ACC112 (cell line): Measurements from ENCODE around the gene ERFE.

Experiments
- H2AFZ ChIP-seq: fragments of 200-600 bp; sonication (generic); one replicate; pipeline ENCODE4 v1.6.0; 2017; ENCODE audit warnings: antibody characterized with exemption, low read length; ENCODE audit not compliant: unreplicated experiment
- H3K27ac ChIP-seq: fragments of 200-600 bp; sonication (generic); 2 replicates; pipeline ENCODE4 v1.5.1; 2014; ENCODE audit warnings: low read depth, mild to moderate bottlenecking, antibody characterized with exemption, low read length, moderate library complexity
- H3K27me3 ChIP-seq: fragments of 200-600 bp; sonication (generic); 2 replicates; pipeline ENCODE4 v1.6.1; 2014; ENCODE audit warnings: mild to moderate bottlenecking, antibody characterized with exemption, low read length, moderate library complexity, mixed read lengths; ENCODE audit not compliant: insufficient read depth
- H3K36me3 ChIP-seq: fragments of 200-600 bp; sonication (generic); 2 replicates; pipeline ENCODE4 v1.6.1; 2016; ENCODE audit warnings: mild to moderate bottlenecking, antibody characterized with exemption, low read length, moderate library complexity, mixed read lengths; ENCODE audit not compliant: insufficient read depth
- H3K4me1 ChIP-seq: fragments of 200-600 bp; sonication (generic); one replicate; pipeline ENCODE4 v1.6.1; 2016; ENCODE audit warnings: low read length, mixed read lengths; ENCODE audit not compliant: insufficient read depth, unreplicated experiment, control insufficient read depth
- H3K4me3 ChIP-seq: fragments of 200-600 bp; sonication (generic); 2 replicates; pipeline ENCODE4 v1.5.1; 2014; ENCODE audit warnings: mild to moderate bottlenecking, low read depth, low read length
- H3K79me2 ChIP-seq: fragments of 200-600 bp; sonication (generic); one replicate; pipeline ENCODE4 v1.6.0; 2016; ENCODE audit warnings: low read length; ENCODE audit not compliant: control insufficient read depth, unreplicated experiment, insufficient read depth

Gene ERFE

GRCh38 chr2:238135601-238136150, 23.1 kb upstream of the ERFE start:
- no peaks in the 10 kb centered on the region for H3K27me3 ChIP-seq
- no peak overlapping the region for H2AFZ ChIP-seq

GRCh38 chr2:238136820-238137537, 21.8 kb upstream of the ERFE start:
- peaks cover 9% of the 10 kb centered on the region for H3K4me1 ChIP-seq
- H3K79me2 ChIP-seq = no peaks in the 10 kb centered on the region
- H3K4me3 ChIP-seq = no peak overlapping the region
- no peaks in the 10 kb centered on the region for H3K36me3 ChIP-seq
- H3K27me3 ChIP-seq = no peaks in the 10 kb centered on the region
- no peak overlapping the region for H3K27ac ChIP-seq
- H2AFZ ChIP-seq = no peak overlapping the region

More at GRCh38 chr2:238135601-238136150, 23.1 kb upstream of the ERFE start:
- H3K36me3 ChIP-seq = no peaks in the 10 kb centered on the region
- H3K27ac ChIP-seq = no peak overlapping the region
- no peaks in the 10 kb centered on the region for H3K79me2 ChIP-seq
- no peak overlapping the region for H3K4me3 ChIP-seq
- peaks cover 3% of the 10 kb centered on the region for H3K4me1 ChIP-seq

GRCh38 chr2:238137885-238138284, 20.9 kb upstream of the ERFE start:
- no peaks in the 10 kb centered on the region for H3K27me3 ChIP-seq
- no peak overlapping the region for H3K27ac ChIP-seq
- no peaks in the 10 kb centered on the region for H3K36me3 ChIP-seq
- no peak overlapping the region for H3K4me3 ChIP-seq
- peaks cover 17% of the 10 kb centered on the region for H3K4me1 ChIP-seq
- no peaks in the 10 kb centered on the region for H3K79me2 ChIP-seq
- H2AFZ ChIP-seq = no peak overlapping the region

GRCh38 chr2:238138331-238139195, 20.2 kb upstream of the ERFE start, which contains the start of gene KLHL30:
TSS of gene KLHL30 (plus strand) at chr2:238138668. CDS start at chr2:238140755, 2,087 bp downstream.
- no peak within 1 kb of the TSS for H2AFZ ChIP-seq
- no peak within 1 kb of the TSS for H3K4me3 ChIP-seq
- peaks cover 24% of the 10 kb centered on the region for H3K4me1 ChIP-seq
- no peaks in the 10 kb centered on the region for H3K27me3 ChIP-seq
- no peak within 1 kb of the TSS for H3K27ac ChIP-seq
- no peaks in the 10 kb centered on the region for H3K79me2 ChIP-seq
- no peaks in the 10 kb centered on the region for H3K36me3 ChIP-seq

GRCh38 chr2:238139196-238140039, 19.4 kb upstream of the ERFE start:
- Histone ChIP-seq H3K4me1 (peaks cover 31% of the 10 kb centered on the region), H3K27me3 (no peaks in the 10 kb centered on the region), H3K36me3 (no peaks in the 10 kb centered on the region), H3K79me2 (no peaks in the 10 kb centered on the region), H3K4me3 (no peak overlapping the region), H3K27ac (no peak overlapping the region), H2AFZ (no peak overlapping the region)

- no peaks in the 10 kb centered on the region for H3K79me2 ChIP-seq
- H3K4me1 ChIP-seq = peaks cover 31% of the 10 kb centered on the region
- H2AFZ ChIP-seq = no peak overlapping the region
- no peaks in the 10 kb centered on the region for H3K27me3 ChIP-seq
- H3K36me3 ChIP-seq = no peaks in the 10 kb centered on the region
- H3K4me3 ChIP-seq = no peak overlapping the region
- no peak overlapping the region for H3K27ac ChIP-seq
Measured at GRCh38 chr2:238140040-238140439, 18.7 kb upstream of the ERFE start.

- Histone ChIP-seq H3K4me1 (peaks cover 31% of the 10 kb centered on the region), H3K36me3 (no peaks in the 10 kb centered on the region), H3K79me2 (no peaks in the 10 kb centered on the region), H2AFZ (no peak overlapping the region), H3K27me3 (no peaks in the 10 kb centered on the region), H3K27ac (no peak overlapping the region), H3K4me3 (no peak overlapping the region)
Measured at GRCh38 chr2:238140721-238141540, 17.8 kb upstream of the ERFE start.

- H3K27me3 ChIP-seq = no peaks in the 10 kb centered on the region
- no peak overlapping the region for H2AFZ ChIP-seq
- H3K79me2 ChIP-seq = no peaks in the 10 kb centered on the region
- H3K27ac ChIP-seq = no peak overlapping the region
- H3K4me3 ChIP-seq = no peak overlapping the region
- H3K4me1 ChIP-seq = peaks cover 31% of the 10 kb centered on the region
- no peaks in the 10 kb centered on the region for H3K36me3 ChIP-seq
Measured at GRCh38 chr2:238141541-238142318, 17.0 kb upstream of the ERFE start.
